ENCODE results near the gene STPG1. TPM values are rescaled to one million over a fixed set of nuclear protein-coding genes. Genes with fewer than 3 reads are reported as not detected.

Gene STPG1
- total RNA-seq, 1 experiment from 2014 or later: 12.8 TPM

DNA sequence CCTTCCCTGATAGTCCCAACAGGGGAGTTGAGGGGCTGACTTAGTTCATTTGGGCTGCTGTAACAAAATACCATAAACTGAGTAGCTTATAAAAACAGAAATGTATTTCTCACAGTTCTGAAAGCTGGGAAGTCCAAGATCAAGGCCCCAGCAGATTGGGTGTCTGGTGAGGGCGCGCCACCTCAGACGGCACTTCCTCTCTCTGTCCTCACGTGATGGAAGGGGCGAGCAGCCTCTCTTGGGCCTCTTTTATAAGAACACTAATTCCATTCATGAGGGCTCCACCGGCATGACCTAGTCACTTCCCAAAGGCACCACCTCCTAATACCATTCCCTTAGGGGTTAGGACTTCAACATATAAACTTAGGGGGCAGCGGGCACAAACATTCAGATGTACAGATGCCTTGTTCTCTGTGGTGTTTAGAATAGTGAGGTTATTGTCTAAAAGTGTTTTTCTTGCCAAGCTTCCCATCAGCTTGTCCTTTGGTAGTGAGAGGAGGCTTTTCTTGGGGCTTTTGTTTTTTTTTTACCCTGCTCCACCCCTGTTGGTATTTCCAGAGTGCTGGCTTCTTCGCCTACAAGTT is 22.3 kb upstream of the STPG1 start (continued):
- TF ChIP-seq, protein P1, sequence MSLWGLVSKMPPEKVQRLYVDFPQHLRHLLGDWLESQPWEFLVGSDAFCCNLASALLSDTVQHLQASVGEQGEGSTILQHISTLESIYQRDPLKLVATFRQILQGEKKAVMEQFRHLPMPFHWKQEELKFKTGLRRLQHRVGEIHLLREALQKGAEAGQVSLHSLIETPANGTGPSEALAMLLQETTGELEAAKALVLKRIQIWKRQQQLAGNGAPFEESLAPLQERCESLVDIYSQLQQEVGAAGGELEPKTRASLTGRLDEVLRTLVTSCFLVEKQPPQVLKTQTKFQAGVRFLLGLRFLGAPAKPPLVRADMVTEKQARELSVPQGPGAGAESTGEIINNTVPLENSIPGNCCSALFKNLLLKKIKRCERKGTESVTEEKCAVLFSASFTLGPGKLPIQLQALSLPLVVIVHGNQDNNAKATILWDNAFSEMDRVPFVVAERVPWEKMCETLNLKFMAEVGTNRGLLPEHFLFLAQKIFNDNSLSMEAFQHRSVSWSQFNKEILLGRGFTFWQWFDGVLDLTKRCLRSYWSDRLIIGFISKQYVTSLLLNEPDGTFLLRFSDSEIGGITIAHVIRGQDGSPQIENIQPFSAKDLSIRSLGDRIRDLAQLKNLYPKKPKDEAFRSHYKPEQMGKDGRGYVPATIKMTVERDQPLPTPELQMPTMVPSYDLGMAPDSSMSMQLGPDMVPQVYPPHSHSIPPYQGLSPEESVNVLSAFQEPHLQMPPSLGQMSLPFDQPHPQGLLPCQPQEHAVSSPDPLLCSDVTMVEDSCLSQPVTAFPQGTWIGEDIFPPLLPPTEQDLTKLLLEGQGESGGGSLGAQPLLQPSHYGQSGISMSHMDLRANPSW (CRISPR knock-in tag; conservative IDR thresholded peaks at IDR 0.05; ENCODE audit: low read depth): no peak
- TF ChIP-seq RELA (CRISPR knock-in tag; IDR thresholded peaks at IDR 0.05; ENCODE audit: borderline replicate concordance) (no peak), OVOL2 (CRISPR knock-in tag; IDR thresholded peaks at IDR 0.05; ENCODE audit: borderline replicate concordance) (no peak)

DNA sequence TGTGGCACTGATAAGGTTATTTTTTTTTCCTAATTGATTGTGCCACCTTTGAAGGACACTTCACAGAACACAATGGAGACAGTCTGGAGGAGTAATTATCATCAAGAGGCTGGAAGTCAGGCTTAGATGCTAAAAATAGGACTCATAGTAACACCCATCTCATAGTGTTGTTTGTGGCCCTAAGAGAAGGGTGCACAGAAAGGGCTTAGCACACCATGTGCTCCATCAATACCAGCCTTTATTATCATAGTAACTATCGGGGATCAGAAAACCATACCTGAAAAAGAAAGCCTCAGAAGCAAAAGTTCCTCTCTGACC is 13.9 kb upstream of the STPG1 start:
- no peaks in the 10 kb centered on the region for H3K36me3 Mint-ChIP-seq
- no peak overlapping the region for H3K27ac Mint-ChIP-seq
- TF ChIP-seq GTF2I (CRISPR knock-in tag; conservative IDR thresholded peaks at IDR 0.05): no peak
- TF ChIP-seq TEAD1 (CRISPR knock-in tag; IDR thresholded peaks at IDR 0.05): no peak
- no peak for TF ChIP-seq AFF4 (CRISPR knock-in tag; IDR thresholded peaks at IDR 0.05; ENCODE audit: borderline replicate concordance)
- no peak for TF ChIP-seq CREB1 (CRISPR knock-in tag; IDR thresholded peaks at IDR 0.05)
- no peak for TF ChIP-seq EMX1 (CRISPR knock-in tag; IDR thresholded peaks at IDR 0.05)
- TF ChIP-seq, protein P2, sequence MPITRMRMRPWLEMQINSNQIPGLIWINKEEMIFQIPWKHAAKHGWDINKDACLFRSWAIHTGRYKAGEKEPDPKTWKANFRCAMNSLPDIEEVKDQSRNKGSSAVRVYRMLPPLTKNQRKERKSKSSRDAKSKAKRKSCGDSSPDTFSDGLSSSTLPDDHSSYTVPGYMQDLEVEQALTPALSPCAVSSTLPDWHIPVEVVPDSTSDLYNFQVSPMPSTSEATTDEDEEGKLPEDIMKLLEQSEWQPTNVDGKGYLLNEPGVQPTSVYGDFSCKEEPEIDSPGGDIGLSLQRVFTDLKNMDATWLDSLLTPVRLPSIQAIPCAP (CRISPR knock-in tag; IDR thresholded peaks at IDR 0.05): no peak
- TF ChIP-seq CDX4 (CRISPR knock-in tag; IDR thresholded peaks at IDR 0.05; ENCODE audit: borderline replicate concordance): no peak
- no peak for TF ChIP-seq ZSCAN18 (CRISPR knock-in tag; IDR thresholded peaks at IDR 0.05)
- TF ChIP-seq, protein P3, sequence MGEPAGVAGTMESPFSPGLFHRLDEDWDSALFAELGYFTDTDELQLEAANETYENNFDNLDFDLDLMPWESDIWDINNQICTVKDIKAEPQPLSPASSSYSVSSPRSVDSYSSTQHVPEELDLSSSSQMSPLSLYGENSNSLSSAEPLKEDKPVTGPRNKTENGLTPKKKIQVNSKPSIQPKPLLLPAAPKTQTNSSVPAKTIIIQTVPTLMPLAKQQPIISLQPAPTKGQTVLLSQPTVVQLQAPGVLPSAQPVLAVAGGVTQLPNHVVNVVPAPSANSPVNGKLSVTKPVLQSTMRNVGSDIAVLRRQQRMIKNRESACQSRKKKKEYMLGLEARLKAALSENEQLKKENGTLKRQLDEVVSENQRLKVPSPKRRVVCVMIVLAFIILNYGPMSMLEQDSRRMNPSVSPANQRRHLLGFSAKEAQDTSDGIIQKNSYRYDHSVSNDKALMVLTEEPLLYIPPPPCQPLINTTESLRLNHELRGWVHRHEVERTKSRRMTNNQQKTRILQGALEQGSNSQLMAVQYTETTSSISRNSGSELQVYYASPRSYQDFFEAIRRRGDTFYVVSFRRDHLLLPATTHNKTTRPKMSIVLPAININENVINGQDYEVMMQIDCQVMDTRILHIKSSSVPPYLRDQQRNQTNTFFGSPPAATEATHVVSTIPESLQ (CRISPR knock-in tag; IDR thresholded peaks at IDR 0.05): no peak
- TF ChIP-seq CBFB (CRISPR knock-in tag; IDR thresholded peaks at IDR 0.05; ENCODE audit: low read depth): no peak
- H3K4me1 Mint-ChIP-seq: peaks cover 17% of the 10 kb centered on the region
- H3K4me3 Mint-ChIP-seq: no peak overlapping the region
- POLR2A ChIA-PET: interaction anchor here (0.7 kb wide), 1 partner anchor 63 kb away, joined by 4 read pairs; no protein-coding TSS in a partner anchor
- ATAC-seq (no peak), DNase-seq (ENCODE audit: low spot score) (no peak)
- H3K27me3 Mint-ChIP-seq (ENCODE audit: low read depth): no peaks in the 10 kb centered on the region
- CTCF ChIA-PET: interaction anchor here (0.6 to 4.6 kb wide), 3 partner anchors 12 to 100 kb away, joined by 3 to 21 read pairs (median 6); partner anchors contain the start of gene NIPAL3
- H3K9me3 Mint-ChIP-seq: no peaks in the 10 kb centered on the region

Measured in WTC11 (cell line).